ENCODE measurements around the gene TRERF1. TPM values are rescaled to one million over a fixed set of nuclear protein-coding genes. Genes with fewer than 3 reads are reported as not detected.
A peak's percentile ranks its signal among the peaks of the same experiment; 100 is the strongest.

TRERF1 gene
- total RNA-seq, 4 donors from 2014 or later, result 6.9 to 12.1 (median 8.8) TPM

DNA sequence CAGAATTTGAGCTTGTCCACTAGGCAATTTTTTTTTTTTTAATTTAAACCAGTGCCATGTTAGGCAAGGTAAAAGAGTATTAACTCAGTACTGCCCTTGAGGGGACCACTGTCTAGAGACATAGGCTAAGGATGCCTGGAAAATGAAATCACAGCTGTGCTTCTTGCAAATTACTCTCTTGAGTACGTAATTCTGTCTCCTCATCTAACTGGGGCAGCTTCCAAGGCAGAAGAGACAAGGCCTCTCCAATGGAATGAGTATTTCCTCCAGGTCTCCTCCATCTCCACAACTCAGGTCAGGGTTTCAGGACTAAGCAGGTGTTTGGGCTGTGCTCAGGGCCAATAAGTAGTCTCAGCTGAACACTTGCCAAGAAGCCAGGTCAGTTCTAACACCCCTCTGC is 200.2 kb downstream of the TRERF1 start:
- DNase-seq (ENCODE audit: low spot score in 2 of 2), result no peak
- TF ChIP-seq, protein P1, sequence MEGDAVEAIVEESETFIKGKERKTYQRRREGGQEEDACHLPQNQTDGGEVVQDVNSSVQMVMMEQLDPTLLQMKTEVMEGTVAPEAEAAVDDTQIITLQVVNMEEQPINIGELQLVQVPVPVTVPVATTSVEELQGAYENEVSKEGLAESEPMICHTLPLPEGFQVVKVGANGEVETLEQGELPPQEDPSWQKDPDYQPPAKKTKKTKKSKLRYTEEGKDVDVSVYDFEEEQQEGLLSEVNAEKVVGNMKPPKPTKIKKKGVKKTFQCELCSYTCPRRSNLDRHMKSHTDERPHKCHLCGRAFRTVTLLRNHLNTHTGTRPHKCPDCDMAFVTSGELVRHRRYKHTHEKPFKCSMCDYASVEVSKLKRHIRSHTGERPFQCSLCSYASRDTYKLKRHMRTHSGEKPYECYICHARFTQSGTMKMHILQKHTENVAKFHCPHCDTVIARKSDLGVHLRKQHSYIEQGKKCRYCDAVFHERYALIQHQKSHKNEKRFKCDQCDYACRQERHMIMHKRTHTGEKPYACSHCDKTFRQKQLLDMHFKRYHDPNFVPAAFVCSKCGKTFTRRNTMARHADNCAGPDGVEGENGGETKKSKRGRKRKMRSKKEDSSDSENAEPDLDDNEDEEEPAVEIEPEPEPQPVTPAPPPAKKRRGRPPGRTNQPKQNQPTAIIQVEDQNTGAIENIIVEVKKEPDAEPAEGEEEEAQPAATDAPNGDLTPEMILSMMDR (IDR thresholded peaks at IDR 0.05), result no peak
- TF ChIP-seq POLR2A (IDR thresholded peaks at IDR 0.05), result no peak
- H3K4me3 ChIP-seq (ENCODE audit: low read depth, poor library complexity, severe bottlenecking), result no peak overlapping the region
- WGBS, 2 donors, result 31 to 56% methylated on average over 1 of the region's 1 CpG
- intact Hi-C loops (cut with DNase I; ENCODE audit: low total_unique reads), result no loop called here

DNA sequence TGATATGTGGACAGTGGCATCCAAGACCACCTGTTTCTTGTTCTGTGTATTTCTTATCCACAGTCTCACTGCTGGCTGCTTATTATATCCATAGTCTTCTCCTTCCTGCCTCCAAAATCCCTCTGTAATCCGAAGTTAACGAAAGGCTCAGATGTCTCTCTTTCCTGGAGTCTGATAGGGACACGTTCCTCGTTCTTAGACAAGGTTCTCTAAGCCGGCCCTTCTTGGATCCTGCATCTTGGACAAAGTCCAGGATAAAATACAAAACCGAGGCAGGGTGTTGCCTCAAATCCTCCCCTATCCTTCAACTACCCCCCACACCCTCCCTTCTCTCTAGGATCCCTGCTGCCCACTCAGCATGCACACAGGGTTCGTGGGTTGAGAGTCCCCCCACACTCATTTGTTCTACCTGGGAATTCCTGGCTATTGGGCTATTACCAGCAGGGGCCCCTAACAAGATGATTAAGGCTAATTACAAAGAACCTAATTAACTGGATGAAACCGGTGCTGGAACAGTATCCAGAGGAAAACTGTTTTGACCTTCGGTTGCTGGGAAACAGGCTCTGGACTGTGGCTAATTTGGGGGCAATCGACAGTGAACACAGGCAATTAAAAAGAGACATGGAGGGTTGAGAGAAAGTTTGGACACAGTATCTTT is 201.3 kb downstream of the TRERF1 start:
- H3K4me3 ChIP-seq (ENCODE audit: low read depth, poor library complexity, severe bottlenecking), result no peak overlapping the region
- intact Hi-C loops (cut with DNase I; ENCODE audit: low total_unique reads), result no loop called here
- DNase-seq (ENCODE audit: low spot score in 2 of 2), result no peak
- TF ChIP-seq, protein P1 (IDR thresholded peaks at IDR 0.05), result no peak
- no peak for TF ChIP-seq POLR2A (IDR thresholded peaks at IDR 0.05)
- WGBS, 2 donors, result 46 to 58% methylated on average over 10 of the region's 10 CpGs

DNA sequence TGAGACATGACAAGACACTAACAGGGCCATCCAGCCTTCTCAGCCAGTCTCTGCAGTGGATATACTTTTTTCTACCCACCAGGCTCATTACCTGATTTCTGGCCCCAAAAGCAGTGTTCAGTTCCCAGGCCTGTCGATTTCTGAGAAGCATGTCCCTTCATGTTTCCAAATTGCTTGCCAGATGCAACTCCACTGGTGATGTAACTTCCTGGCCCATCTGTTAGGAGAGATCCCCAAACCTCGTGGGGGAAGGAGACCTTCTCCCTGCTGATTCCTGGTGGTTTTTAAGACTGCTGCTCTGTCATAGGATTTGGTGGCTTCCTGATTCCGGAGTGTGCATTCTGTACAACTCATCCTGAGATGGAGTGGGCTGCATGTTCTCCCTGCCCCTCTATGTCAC is 202.4 kb downstream of the TRERF1 start:
- peak in 1 of 2 donors; percentile 49 for DNase-seq (ENCODE audit: low spot score in 2 of 2)
- no peak for TF ChIP-seq POLR2A (IDR thresholded peaks at IDR 0.05)
- TF ChIP-seq, protein P1 (IDR thresholded peaks at IDR 0.05), result no peak
- H3K4me3 ChIP-seq (ENCODE audit: low read depth, poor library complexity, severe bottlenecking), result no peak overlapping the region
- WGBS, 2 donors, result 34 to 53% methylated on average over 3 of the region's 3 CpGs
- intact Hi-C loops (cut with DNase I; ENCODE audit: low total_unique reads), result no loop called here

DNA sequence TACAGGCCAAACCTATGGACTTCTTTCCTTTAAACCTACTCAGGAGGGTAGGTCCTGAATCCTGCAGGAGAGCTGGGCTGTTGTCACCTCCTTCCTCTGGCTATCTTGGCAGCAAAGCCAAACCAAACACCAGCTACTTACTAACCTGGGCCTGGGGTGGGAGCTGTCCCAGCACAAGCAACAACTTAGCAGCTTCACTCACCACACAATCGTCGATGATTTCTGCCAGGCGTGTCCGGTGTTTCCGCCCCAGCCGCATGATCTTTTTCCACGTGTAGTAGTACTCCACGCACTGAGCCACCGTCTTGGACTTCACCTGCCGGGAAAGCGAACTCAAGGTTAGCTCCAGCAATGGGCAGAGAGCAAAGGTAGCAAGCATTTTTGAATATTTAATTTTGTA is 208.7 kb downstream of the TRERF1 start:
- peak in 1 of 2 donors; percentile 73 for DNase-seq (ENCODE audit: low spot score in 2 of 2)
- intact Hi-C loops (cut with DNase I; ENCODE audit: low total_unique reads), result no loop called here
- no peak for TF ChIP-seq POLR2A (IDR thresholded peaks at IDR 0.05)
- TF ChIP-seq, protein P1 (IDR thresholded peaks at IDR 0.05), result no peak
- no peak overlapping the region for H3K4me3 ChIP-seq (ENCODE audit: low read depth, poor library complexity, severe bottlenecking)
- WGBS, 2 donors, result 94 to 97% methylated on average over 11 of the region's 11 CpGs

DNA sequence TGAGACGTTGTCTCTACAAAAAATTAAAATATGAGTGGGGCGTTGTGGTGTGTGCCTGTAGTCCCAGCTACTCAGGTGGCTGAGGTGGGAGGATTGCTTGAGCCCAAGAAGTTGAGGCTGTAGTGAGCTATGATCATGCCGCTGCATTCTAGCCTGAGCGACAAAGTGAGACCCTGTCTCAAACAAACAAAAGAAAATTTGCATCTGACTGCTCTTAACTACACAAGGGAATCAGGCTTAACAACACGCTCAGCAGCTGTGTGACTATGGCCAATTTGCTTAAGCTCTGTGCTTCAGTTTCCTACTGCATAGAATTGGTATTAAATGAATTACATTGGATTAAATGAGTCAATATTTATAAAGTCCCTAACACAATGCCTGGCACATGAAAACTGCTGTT is 209.8 kb downstream of the TRERF1 start:
- 90 to 95% methylated on average over 5 of the region's 5 CpGs for WGBS, 2 donors
- no peak overlapping the region for H3K4me3 ChIP-seq (ENCODE audit: low read depth, poor library complexity, severe bottlenecking)
- TF ChIP-seq POLR2A (IDR thresholded peaks at IDR 0.05), result no peak
- TF ChIP-seq, protein P1 (IDR thresholded peaks at IDR 0.05), result no peak
- peak in 1 of 2 donors; percentile 21 for DNase-seq (ENCODE audit: low spot score in 2 of 2)
- intact Hi-C loops (cut with DNase I; ENCODE audit: low total_unique reads), result no loop called here

Measured in lower leg skin (tissue), 4 donors.